Mucosa of descending colon (tissue), 3 donors: ENCODE data around the gene TRPM8. TPM values are rescaled to one million over a fixed set of nuclear protein-coding genes. Genes with fewer than 3 reads are reported as not detected.
"Not testable (repeated sequence)": the region's sequence is repeated elsewhere in the genome, so short reads cannot be mapped to it uniquely, and the experiment has no call there.

Source experiments
- ATAC-seq: fragments of 200-7000 bp; cut with Tn5 transposase; one replicate; pipeline ENCODE4 v1.9.1; 2020; ENCODE audit warnings: mild to moderate bottlenecking, moderate library complexity
- DNase-seq, 3 donors: peaks; one replicate each; pipeline ENCODE4 v3.0.0-alpha.2; 2020
- H3K36me3 ChIP-seq: fragments of 200-600 bp; one replicate; pipeline ENCODE4 v1.8.0; 2021; ENCODE audit warnings: low read depth, mild to moderate bottlenecking
- H3K4me1 ChIP-seq: fragments of 200-600 bp; one replicate; pipeline ENCODE4 v1.8.0; 2021; ENCODE audit warnings: low read depth, mild to moderate bottlenecking
- H3K4me3 ChIP-seq: fragments of 200-600 bp; one replicate; pipeline ENCODE4 v1.8.0; 2021; ENCODE audit warnings: mild to moderate bottlenecking
- H3K9me3 ChIP-seq: fragments of 200-600 bp; one replicate; pipeline ENCODE4 v1.8.0; 2021; ENCODE audit warnings: mild to moderate bottlenecking
- intact Hi-C, 2 donors: fragments of 100-400 bp; cut with DNase I in 1 of 2; cut with micrococcal nuclease in 1 of 2; formaldehyde crosslinking; loops; one replicate each; pipeline versions ENCODE4 v1.11.0 to v1.11.1; 2022; cut with DNase I, micrococcal nuclease
- total RNA-seq, 3 donors: library from RNA; stranded (reverse); fragmentation: NEBNext Ultra II Directional in 2 of 3; extraction: Animal tissue kit (Norgen Biotek cat#: 25700) in 2 of 3; gene quantifications; one replicate each; pipeline versions ENCODE4 v1.2.1 to v1.2.4, GENCODE V29; 2021 to 2023
- TF ChIP-seq, protein P1 (sequence below): fragments of 200-600 bp; IDR thresholded peaks from one replicate; pipeline ENCODE4 v1.8.0; 2022; ENCODE audit warnings: antibody characterized with exemption, mild to moderate bottlenecking
- donor health status: DM: no; HTN: no; CAD: no; lungs with moderate emphysema.
- donor health status: DM: no; HTN: no; CAD: no.
- donor health status: DM: no; HTN: yes; CAD: no.

The TRPM8 gene
- total RNA-seq, 3 donors from 2014 or later: not detected

DNA sequence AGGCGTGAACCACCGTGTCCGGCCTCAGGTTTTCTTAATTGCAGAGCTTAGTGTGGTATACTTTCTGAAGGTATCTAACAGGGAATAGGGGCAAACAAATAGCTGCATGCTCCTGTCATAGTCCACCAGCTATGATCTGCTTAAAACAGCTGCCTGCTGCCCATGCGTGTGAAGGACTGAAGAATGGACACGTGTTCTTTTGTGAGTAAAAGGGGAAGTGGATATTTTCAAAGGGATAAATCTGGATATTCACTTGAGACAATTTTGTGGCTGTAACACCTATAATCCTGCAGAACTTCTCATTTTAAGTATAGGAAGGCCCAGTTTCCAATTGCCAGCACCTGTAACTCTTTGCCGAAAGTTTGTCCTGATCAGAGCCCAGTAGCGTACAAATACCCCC, 44.7 kb downstream of the TRPM8 start:
- ATAC-seq: no peak
- Histone ChIP-seq H3K4me1 (no peaks in the 10 kb centered on the region), H3K9me3 (no peaks in the 10 kb centered on the region), H3K4me3 (no peak overlapping the region), H3K36me3 (no peaks in the 10 kb centered on the region)
- no peak for DNase-seq
- intact Hi-C loops: no loop called here
- TF ChIP-seq, protein P1, sequence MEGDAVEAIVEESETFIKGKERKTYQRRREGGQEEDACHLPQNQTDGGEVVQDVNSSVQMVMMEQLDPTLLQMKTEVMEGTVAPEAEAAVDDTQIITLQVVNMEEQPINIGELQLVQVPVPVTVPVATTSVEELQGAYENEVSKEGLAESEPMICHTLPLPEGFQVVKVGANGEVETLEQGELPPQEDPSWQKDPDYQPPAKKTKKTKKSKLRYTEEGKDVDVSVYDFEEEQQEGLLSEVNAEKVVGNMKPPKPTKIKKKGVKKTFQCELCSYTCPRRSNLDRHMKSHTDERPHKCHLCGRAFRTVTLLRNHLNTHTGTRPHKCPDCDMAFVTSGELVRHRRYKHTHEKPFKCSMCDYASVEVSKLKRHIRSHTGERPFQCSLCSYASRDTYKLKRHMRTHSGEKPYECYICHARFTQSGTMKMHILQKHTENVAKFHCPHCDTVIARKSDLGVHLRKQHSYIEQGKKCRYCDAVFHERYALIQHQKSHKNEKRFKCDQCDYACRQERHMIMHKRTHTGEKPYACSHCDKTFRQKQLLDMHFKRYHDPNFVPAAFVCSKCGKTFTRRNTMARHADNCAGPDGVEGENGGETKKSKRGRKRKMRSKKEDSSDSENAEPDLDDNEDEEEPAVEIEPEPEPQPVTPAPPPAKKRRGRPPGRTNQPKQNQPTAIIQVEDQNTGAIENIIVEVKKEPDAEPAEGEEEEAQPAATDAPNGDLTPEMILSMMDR: no peak

DNA sequence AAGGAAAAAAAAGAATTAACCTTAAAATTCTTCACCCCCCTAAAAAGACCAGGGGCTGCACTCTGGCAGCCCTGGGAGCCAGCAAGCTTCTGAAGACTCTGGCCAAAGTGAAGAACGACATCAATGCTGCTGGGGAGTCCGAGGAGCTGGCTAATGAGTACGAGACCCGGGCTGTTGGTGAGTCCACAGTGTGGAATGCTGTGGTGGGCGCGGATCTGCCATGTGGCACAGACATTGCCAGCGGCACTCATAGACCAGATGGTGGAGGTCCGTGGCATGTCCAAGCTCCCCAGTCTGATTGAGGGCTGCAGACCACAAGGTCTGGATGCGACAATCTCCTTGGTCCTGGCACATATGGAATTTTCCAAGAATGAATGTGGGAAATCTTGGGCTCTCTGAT, 47.4 kb downstream of the TRPM8 start:
- ATAC-seq (no peak), DNase-seq (no peak)
- TF ChIP-seq, protein P1: no peak
- no peaks in the 10 kb centered on the region for H3K4me1 ChIP-seq
- H3K9me3 ChIP-seq: no peaks in the 10 kb centered on the region
- intact Hi-C loops: no loop called here
- H3K4me3 ChIP-seq: no peak overlapping the region
- H3K36me3 ChIP-seq: no peaks in the 10 kb centered on the region

DNA sequence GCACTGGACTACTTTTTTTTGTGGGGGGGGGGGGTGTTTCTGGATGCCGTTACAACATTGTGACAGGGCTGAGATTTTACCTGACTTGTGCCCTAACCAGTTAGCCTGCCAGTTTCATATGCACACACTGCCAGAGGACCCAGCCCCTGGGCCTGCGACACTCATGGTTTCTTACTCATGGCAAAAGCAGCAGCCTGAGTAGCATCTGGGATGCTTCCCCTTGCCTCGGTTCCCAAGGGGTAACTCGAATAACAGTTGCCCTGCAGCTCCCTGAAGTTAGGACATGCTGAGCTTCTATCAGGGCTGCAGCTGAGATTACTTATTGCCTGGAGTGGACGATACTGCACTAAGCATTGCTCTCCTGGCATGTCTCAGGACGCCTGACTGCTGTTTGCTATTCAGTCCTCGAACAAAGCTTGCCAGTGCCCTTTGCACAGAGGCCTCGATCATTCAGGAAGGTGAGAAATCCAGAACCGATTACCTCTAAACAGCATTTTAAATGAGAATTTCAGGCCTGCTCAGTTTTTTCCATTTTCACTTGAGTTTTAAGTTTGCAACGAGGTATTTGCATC, 47.9 kb downstream of the TRPM8 start:
- ATAC-seq: no peak
- no peak overlapping the region for H3K4me3 ChIP-seq
- H3K36me3 ChIP-seq: no peaks in the 10 kb centered on the region
- intact Hi-C loops: no loop called here
- no peaks in the 10 kb centered on the region for H3K9me3 ChIP-seq
- DNase-seq: no peak
- TF ChIP-seq, protein P1: no peak
- no peaks in the 10 kb centered on the region for H3K4me1 ChIP-seq

DNA sequence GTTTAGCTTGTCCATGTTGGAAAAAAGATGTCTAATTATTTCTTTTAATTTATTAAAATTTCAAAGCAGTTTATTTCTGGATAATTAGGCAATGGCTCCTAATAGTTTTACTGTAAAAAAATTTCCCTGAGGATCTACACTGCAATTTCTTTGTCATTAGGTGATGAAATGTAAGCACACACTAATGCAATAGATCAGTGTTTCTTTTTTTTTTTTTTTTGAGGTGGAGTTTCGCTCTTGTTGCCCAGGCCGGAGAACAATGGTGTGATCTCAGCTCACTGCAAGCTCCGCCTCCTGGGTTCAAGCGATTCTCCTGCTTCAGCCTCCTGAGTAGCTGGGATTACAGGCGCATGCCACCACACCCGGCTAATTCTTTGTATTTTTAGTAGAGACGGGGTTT, 48.5 kb downstream of the TRPM8 start:
- ATAC-seq, H3K36me3 ChIP-seq, intact Hi-C loops, H3K9me3 ChIP-seq, H3K4me1 ChIP-seq, H3K4me3 ChIP-seq, DNase-seq: not testable (repeated sequence)

DNA sequence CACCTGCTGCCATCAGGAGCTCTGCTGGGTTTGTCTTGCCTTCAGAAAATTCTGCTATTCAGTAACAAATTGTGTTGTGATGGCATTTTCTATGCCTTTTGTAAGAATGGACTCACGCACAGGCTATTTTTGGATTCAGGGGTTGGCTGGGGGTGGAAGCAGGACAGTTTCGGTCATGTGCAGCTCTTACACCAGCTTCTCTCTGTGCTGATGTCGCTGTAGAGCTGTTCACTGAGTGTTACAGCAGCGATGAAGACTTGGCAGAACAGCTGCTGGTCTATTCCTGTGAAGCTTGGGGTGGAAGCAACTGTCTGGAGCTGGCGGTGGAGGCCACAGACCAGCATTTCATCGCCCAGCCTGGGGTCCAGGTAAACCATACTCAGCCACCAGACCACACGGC, 49.2 kb downstream of the TRPM8 start:
- no peak overlapping the region for H3K4me3 ChIP-seq
- intact Hi-C loops: no loop called here
- H3K9me3 ChIP-seq: no peaks in the 10 kb centered on the region
- TF ChIP-seq, protein P1: no peak
- DNase-seq: no peak
- no peaks in the 10 kb centered on the region for H3K36me3 ChIP-seq
- H3K4me1 ChIP-seq: no peaks in the 10 kb centered on the region
- ATAC-seq: no peak

DNA sequence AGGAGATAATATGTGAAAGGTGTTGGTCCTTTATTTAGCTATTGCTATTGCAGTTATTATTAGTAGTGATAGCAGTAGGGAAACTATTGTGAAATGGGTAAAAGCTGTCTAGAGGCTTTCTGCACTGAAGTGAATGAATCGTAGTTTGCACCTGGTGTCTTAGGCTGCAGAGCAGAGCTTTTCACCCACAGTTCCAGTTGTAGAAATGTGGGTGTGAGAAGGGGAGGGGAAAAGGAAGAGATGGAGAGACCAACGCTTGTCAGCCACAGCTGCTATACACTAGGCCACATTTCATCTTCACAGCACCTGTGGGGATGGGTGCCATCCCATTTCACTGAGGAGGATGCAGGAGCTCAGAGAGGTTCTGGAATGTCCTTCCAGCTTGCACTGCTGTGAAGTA, 50.0 kb downstream of the TRPM8 start:
- ATAC-seq: no peak
- intact Hi-C loops: no loop called here

More for the DNA sequence above, 50.0 kb downstream of the TRPM8 start:
- Histone ChIP-seq H3K9me3 (no peaks in the 10 kb centered on the region), H3K4me3 (no peak overlapping the region), H3K36me3 (no peaks in the 10 kb centered on the region), H3K4me1 (no peaks in the 10 kb centered on the region)
- DNase-seq: no peak
- TF ChIP-seq, protein P1: no peak
